ENCODE data around the gene ERBB4. TPM values are rescaled to one million over a fixed set of nuclear protein-coding genes. Genes with fewer than 3 reads are reported as not detected.

Gene ERBB4
- total and polyA plus RNA-seq, 10 of the 15 experiments (the other 5 are each of a cell fraction or from before 2014, with no cell fraction given), result under 0.01 to 0.23 (median 0.01) TPM; not detected in 4

GRCh38 chr2:211516537-211516936, 1022.1 kb downstream of the ERBB4 start:
- no peaks in the 10 kb centered on the region for H3K4me1 ChIP-seq (ENCODE audit: control insufficient read depth, insufficient read depth, low read length)
- H3K9me3 ChIP-seq (replicated peaks; ENCODE audit: control insufficient read depth, insufficient read depth, low read length), result no peaks in the 10 kb centered on the region
- no peak for FAIRE-seq
- no peaks in the 10 kb centered on the region for H3K36me3 ChIP-seq (ENCODE audit: control insufficient read depth in 2 of 2, insufficient read depth in 2 of 2, low read length in 1 of 2)
- BruUV-seq (replicated peaks), result no TSS peak
- no peak overlapping the region for H3K4me3 ChIP-seq
- no peak overlapping the region for H3K9ac ChIP-seq (ENCODE audit: control insufficient read depth, insufficient read depth, low read length)
- 10% methylated on average over 3 of the region's 3 CpGs for WGBS (ENCODE audit: insufficient coverage, insufficient replicate concordance, low lambda C conversion rate, missing lambda C conversion rate)
- CTCF ChIA-PET, result no interaction called here
- RAD21 ChIA-PET (ENCODE audit: unreplicated experiment), result no interaction called here
- in situ Hi-C loops (cut with MboI) (no loop called here), intact Hi-C loops (cut with micrococcal nuclease; ENCODE audit: unreplicated experiment) (no loop called here)
- no peaks in the 10 kb centered on the region for H3K79me2 ChIP-seq (ENCODE audit: control insufficient read depth, insufficient read depth, low read length)
- SMC1A ChIA-PET (ENCODE audit: uncharacterized antibody, unreplicated experiment), result no interaction called here
- ATAC-seq, result peak; percentile 40
- H2AFZ ChIP-seq (ENCODE audit: control insufficient read depth, low read depth, low read length), result no peak overlapping the region
- TF ChIP-seq SPI1 (IDR thresholded peaks at IDR 0.05; ENCODE audit: borderline replicate concordance, insufficient read depth, low read depth, low read length), result peak; percentile 50; the same call in 1 of the 2 replicates
- no peak for TF ChIP-seq BCLAF1 (IDR thresholded peaks at IDR 0.05)
- POLR2A ChIA-PET, result no interaction called here
- H3K4me2 ChIP-seq (ENCODE audit: control insufficient read depth, insufficient read depth), result no peak overlapping the region
- H3K27ac ChIP-seq (ENCODE audit: control insufficient read depth, insufficient read depth), result no peak overlapping the region
- H3K27me3 ChIP-seq (replicated peaks in 1 of 2; ENCODE audit: control insufficient read depth in 2 of 2, insufficient read depth in 2 of 2, low read length in 1 of 2), result no peaks in the 10 kb centered on the region
- DNase-seq (ENCODE audit: low read depth, low spot score), result no peak
- no peaks in the 10 kb centered on the region for H4K20me1 ChIP-seq (ENCODE audit: control insufficient read depth, insufficient read depth)

GRCh38 chr2:211514049-211514448, 1024.6 kb downstream of the ERBB4 start:
- ChIA-PET SMC1A (ENCODE audit: uncharacterized antibody, unreplicated experiment) (no interaction called here), RAD21 (ENCODE audit: unreplicated experiment) (no interaction called here), CTCF (no interaction called here), POLR2A (no interaction called here)
- TF ChIP-seq MLLT1 (IDR thresholded peaks at IDR 0.05) (no peak), SMC3 (IDR thresholded peaks at IDR 0.05; ENCODE audit: borderline replicate concordance, low read length) (no peak), MXI1 (IDR thresholded peaks at IDR 0.05; ENCODE audit: low read depth, low read length) (no peak), MYC (IDR thresholded peaks at IDR 0.05; ENCODE audit: insufficient read depth, insufficient read length, insufficient replicate concordance, low read length, severe bottlenecking) (no peak), E2F4 (IDR thresholded peaks at IDR 0.05; ENCODE audit: low read depth, low read length) (no peak), PBX3 (IDR thresholded peaks at IDR 0.05; ENCODE audit: insufficient replicate concordance, low read depth, low read length) (no peak), ZNF274 (IDR thresholded peaks at IDR 0.05; ENCODE audit: insufficient read depth, insufficient read length) (no peak)
- no peaks in the 10 kb centered on the region for H3K9me3 ChIP-seq (replicated peaks; ENCODE audit: control insufficient read depth, insufficient read depth, low read length)
- no peak; the same call in 1 of the 3 replicates for ATAC-seq
- no peak for FAIRE-seq
- no peak overlapping the region for H2AFZ ChIP-seq (ENCODE audit: control insufficient read depth, low read depth, low read length)
- no peaks in the 10 kb centered on the region for H3K27me3 ChIP-seq (replicated peaks in 1 of 2; ENCODE audit: control insufficient read depth in 2 of 2, insufficient read depth in 2 of 2, low read length in 1 of 2)
- H3K4me2 ChIP-seq (ENCODE audit: control insufficient read depth, insufficient read depth), result no peak overlapping the region
- no peaks in the 10 kb centered on the region for H3K36me3 ChIP-seq (ENCODE audit: control insufficient read depth in 2 of 2, insufficient read depth in 2 of 2, low read length in 1 of 2)
- H3K27ac ChIP-seq (ENCODE audit: control insufficient read depth, insufficient read depth), result no peak overlapping the region
- H3K9ac ChIP-seq (ENCODE audit: control insufficient read depth, insufficient read depth, low read length), result no peak overlapping the region
- H3K79me2 ChIP-seq (ENCODE audit: control insufficient read depth, insufficient read depth, low read length), result no peaks in the 10 kb centered on the region
- 11% methylated on average over 3 of the region's 3 CpGs for whole genome bisulfite sequencing (ENCODE audit: insufficient coverage, insufficient replicate concordance, low lambda C conversion rate, missing lambda C conversion rate)
- BruUV-seq (replicated peaks), result no TSS peak
- H3K4me1 ChIP-seq (ENCODE audit: control insufficient read depth, insufficient read depth, low read length), result no peaks in the 10 kb centered on the region
- intact Hi-C loops (cut with micrococcal nuclease; ENCODE audit: unreplicated experiment), result no loop called here
- DNase-seq (ENCODE audit: low read depth, low spot score), result no peak
- H3K4me3 ChIP-seq, result no peak overlapping the region
- in situ Hi-C loops (cut with MboI), result no loop called here
- H4K20me1 ChIP-seq (ENCODE audit: control insufficient read depth, insufficient read depth), result no peaks in the 10 kb centered on the region
